ENCODE data around the gene RIOX2. TPM values are rescaled to one million over a fixed set of nuclear protein-coding genes. Genes with fewer than 3 reads are reported as not detected.

Gene RIOX2
- total and polyA plus RNA-seq, 2 of the 13 experiments (the other 11 are each of a cell fraction or from before 2014, with no cell fraction given) = 19.9 to 43.3 TPM

Other genes with a start within 250 kb of the RIOX2 start
- 3.7 and 6.2 TPM in 2 replicates for gene ARL6, start 207.7 kb downstream of the RIOX2 start, total RNA-seq (2016; rRNA removed; fragmentation: Illumina TruSeq; extraction: Trizol)
- gene ARL6, start 207.7 kb downstream of the RIOX2 start, polyA plus RNA-seq (2011; rRNA removed) = 0.98 and 1.3 TPM in 2 replicates
- 10.9 and 15.9 TPM in 2 replicates for gene CRYBG3, start 150.4 kb downstream of the RIOX2 start, total RNA-seq (2016; rRNA removed; fragmentation: Illumina TruSeq; extraction: Trizol)
- 3.7 and 3.8 TPM in 2 replicates for gene CRYBG3, start 150.4 kb downstream of the RIOX2 start, polyA plus RNA-seq (2011; rRNA removed)
- 0.31 and 0.42 TPM in 2 replicates for gene GABRR3, start 62.9 kb upstream of the RIOX2 start, total RNA-seq (2016; rRNA removed; fragmentation: Illumina TruSeq; extraction: Trizol)
- gene GABRR3, start 62.9 kb upstream of the RIOX2 start, polyA plus RNA-seq (2011; rRNA removed) = 0.60 and 0.83 TPM in 2 replicates
- not detected in 2 replicates for gene OR5AC2, start 114.7 kb upstream of the RIOX2 start, total RNA-seq (2016; rRNA removed; fragmentation: Illumina TruSeq; extraction: Trizol)
- not detected in 2 replicates for gene OR5AC2, start 114.7 kb upstream of the RIOX2 start, polyA plus RNA-seq (2011; rRNA removed)
- gene OR5H1, start 158.3 kb upstream of the RIOX2 start, total RNA-seq (2016; rRNA removed; fragmentation: Illumina TruSeq; extraction: Trizol) = not detected in 2 replicates
- not detected in 2 replicates for gene OR5H1, start 158.3 kb upstream of the RIOX2 start, polyA plus RNA-seq (2011; rRNA removed)
- not detected in 2 replicates for gene OR5H14, start 175.0 kb upstream of the RIOX2 start, total RNA-seq (2016; rRNA removed; fragmentation: Illumina TruSeq; extraction: Trizol)
- gene OR5H14, start 175.0 kb upstream of the RIOX2 start, polyA plus RNA-seq (2011; rRNA removed) = not detected in 2 replicates
- not detected in 2 replicates for gene OR5H15, start 194.3 kb upstream of the RIOX2 start, total RNA-seq (2016; rRNA removed; fragmentation: Illumina TruSeq; extraction: Trizol)
- not detected in 2 replicates for gene OR5H15, start 194.3 kb upstream of the RIOX2 start, polyA plus RNA-seq (2011; rRNA removed)

Measured in HepG2 (cell line).